Bone marrow (tissue), 2 donors: ENCODE measurements around the gene AFMID.
"Not testable (repeated sequence)": the region's sequence is repeated elsewhere in the genome, so short reads cannot be mapped to it uniquely, and the experiment has no call there.

Experiments used
- DNase-seq, 2 donors: peaks; one replicate each; lab custom pipeline; 2025; lab: John Stamatoyannopoulos, UW

Gene AFMID, protein sequence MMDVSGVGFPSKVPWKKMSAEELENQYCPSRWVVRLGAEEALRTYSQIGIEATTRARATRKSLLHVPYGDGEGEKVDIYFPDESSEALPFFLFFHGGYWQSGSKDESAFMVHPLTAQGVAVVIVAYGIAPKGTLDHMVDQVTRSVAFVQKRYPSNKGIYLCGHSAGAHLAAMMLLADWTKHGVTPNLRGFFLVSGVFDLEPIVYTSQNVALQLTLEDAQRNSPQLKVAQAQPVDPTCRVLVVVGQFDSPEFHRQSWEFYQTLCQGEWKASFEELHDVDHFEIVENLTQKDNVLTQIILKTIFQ

DNA sequence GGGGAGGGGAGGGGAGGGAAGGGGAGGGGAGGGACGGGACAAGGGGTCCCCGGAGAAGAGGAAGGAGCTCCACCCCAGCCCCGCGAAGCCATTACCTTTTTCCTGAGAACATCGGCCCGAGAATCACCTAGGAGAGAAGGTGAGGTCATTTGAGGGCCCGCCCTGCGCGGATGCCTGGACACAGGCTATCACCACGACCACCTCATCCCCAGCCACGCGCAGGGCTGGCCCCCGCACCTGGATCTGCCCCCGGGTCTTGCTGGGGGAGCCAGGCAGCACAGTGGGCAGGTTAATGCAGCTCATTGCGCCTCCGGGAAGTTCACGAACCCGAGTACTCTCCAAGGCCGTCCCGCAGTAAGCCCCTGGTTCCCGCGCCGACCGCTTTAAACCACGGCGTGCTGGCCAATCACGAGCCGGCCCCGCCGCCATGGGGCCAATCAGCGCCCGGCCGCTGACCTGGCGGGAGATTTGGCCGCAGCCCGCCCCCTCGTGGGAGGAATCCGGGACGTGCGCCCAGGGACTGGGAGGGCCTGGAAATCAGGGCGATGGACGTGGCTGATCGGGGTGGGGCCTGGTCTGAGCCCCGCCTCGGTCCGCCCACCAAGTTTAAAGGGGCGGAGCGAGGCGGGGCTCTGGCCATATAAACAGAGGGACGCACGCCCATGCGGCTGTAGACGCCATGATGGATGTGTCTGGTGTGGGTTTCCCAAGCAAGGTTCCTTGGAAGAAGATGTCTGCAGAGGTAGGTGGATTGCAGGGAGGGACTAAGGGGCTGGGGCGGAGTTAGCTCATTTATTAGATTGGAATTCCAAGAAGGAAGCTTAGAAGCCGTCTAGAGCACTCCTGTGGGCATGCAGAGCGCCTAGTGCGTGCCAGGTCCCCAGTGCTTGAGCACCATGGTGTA, at the start of gene AFMID, which contains the start of gene TK1:
TSS of gene AFMID (plus strand) at position 671 of the 904 bp plus-strand sequence. CDS start at position 680, 9 bp downstream.
TSS of gene TK1 (minus strand) at position 361 of the 904 bp plus-strand sequence. CDS start at position 303, 58 bp downstream.
- peak; percentile 86 to 90 for DNase-seq

DNA sequence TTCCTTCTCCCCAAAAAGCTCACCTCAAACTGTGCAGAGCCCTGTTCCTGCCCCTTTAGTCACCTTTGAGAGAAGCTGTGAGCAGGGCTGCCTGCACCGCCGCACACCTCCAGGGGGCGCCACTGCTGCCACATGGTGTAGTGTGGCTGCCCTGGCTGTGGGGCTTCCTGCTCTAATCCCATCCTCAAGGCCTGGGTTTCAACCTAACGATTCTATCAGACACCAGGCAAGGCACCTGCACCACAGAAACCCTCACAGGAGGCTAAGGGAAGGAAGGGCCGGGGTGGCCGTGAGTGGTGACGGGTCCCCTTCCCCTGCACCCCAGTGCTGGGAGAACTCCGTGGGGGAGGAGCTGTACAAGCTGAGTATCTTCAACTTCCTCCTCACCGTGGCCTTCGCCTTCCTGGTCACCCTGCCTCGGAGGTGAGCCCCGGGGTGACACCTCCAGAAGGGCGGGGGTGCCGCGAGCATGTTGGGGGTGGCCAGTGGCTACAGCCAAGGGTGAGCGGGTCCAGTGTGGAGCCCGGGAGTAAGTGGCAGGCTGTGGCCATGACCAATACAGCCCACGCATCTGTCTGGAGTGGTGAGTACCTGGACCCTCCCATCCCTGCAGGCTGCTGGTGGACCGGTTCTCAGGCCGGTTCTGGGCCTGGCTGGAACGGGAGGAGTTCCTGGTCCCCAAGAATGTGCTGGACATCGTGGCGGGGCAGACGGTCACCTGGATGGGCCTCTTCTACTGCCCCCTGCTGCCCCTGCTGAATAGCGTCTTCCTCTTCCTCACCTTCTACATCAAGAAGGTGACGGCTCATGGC, 49.6 kb upstream of the AFMID start:
- no peak for DNase-seq

DNA sequence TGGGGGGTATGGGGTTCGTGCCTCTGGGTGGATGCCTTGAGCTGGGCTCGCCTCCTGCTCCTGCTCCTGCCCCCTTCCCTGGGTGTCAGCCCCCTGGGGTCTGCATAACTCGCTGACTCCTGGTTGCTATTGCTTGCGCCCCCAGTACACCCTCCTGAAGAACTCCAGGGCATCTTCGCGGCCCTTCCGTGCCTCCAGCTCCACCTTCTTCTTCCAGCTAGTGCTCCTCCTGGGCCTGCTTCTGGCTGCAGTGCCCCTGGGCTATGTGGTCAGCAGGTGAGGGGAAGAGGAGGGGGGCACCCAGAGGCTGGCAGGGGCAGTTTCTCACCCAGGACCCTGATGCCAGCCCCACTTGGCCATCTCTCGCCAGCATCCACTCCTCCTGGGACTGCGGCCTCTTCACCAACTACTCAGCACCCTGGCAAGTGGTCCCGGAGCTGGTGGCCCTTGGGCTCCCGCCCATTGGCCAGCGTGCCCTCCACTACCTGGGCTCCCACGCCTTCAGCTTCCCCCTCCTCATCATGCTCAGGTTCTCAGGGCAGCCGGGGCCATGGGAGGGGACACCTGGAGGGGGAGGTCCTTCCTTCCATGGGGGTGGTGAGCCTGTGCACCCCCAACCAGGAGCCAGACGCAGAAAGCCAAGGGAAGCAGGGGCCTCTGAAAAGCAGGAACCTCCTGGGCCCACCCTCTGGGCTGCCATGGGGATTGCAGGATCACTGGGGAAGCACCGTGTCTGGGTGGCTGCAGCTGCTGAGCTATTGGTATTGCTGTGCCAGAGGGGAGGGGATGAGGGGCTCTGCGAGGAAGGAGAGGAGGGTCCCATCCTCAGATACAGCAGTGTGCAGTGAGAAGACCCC, 48.7 kb upstream of the AFMID start:
- DNase-seq = no peak

DNA sequence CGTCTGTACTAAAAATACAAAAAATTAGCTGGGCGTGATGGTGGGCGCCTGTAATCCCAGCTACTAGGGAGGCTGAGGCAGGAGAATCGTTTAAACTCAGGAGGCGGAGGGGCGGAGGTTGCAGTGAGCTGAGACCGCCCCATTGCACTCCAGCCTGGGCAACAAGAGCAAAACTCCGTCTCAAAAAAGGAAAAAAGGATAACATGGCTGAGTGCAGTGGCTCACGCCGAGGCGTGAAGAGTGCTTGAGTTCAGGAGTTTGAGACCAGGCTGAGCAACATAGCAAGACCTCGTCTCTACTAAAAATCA, 47.3 kb upstream of the AFMID start:
- not testable (repeated sequence) for DNase-seq

DNA sequence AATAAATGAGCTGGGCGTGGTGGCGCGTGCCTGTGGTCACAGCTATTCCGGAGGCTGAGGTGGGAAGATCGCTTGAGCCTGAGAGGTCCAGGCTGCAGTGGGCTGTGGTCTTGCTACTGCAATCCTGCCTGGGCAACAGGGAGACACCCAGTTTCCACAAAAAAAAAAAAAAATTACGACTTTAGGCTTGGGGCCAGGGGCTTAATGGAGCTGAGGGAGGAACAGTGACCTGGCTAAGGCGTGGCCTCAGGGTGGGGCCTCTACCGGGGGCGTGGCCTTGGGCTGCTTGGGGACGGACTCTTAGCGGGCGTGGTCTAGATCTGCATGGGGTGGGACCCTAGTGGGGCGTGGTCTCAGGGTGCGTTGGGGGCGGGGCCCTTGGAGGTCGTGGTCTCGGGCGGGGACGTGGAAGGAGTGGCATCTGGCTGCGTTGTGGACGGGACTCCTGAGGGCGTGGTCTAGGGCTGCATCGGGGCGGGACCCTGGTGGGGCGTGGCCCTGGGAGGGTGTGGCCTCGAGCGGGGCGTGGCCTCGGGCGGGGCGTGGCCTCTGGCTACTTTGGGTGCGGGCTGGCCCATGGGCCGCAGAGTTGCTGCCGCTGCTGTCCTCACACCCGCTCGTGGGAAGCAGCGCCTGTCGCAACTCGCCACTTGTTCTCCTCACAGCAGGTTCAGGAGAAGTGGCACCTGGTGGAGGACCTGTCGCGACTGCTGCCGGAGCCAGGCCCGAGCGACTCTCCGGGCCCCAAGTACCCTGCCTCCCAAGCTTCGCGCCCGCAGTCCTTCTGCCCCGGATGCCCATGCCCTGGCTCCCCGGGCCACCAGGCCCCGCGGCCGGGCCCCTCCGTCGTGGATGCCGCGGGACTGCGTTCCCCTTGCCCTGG, 46.8 kb upstream of the AFMID start:
- DNase-seq = peak; percentile 19 to 94

DNA sequence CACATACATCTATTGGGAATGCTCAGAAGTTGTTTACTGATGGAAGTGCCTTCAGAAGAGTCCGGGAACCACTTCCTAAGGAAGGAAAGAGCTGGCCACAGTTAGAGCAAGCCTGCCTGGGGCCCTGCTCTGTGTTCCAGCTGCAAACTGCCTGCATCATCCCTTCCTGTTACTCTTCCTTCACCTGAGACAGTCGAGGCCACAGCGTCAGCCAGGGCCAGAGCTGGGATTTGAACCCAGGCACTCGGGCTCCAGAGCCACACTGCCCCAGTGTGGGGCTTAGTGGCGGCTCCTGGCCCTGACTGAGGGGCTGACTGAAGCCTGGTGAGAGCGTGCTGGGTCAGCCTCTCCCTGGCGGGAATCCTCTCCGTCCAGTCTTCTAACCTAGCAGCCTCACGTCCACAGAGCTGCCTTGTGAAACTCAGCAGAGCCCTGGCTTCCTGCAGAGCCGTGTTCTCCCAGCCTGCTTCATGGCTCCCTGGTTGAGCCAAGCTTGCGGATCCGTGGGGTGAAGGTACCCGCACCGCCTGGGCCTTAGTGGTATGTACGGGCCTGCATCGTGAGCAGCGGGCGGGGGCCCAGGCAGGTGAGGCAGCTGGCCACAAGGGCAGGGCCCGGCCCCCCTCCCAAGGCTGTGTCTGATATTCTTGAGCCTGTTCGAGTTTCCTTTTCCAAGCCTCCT, 45.6 kb upstream of the AFMID start:
- DNase-seq = no peak

DNA sequence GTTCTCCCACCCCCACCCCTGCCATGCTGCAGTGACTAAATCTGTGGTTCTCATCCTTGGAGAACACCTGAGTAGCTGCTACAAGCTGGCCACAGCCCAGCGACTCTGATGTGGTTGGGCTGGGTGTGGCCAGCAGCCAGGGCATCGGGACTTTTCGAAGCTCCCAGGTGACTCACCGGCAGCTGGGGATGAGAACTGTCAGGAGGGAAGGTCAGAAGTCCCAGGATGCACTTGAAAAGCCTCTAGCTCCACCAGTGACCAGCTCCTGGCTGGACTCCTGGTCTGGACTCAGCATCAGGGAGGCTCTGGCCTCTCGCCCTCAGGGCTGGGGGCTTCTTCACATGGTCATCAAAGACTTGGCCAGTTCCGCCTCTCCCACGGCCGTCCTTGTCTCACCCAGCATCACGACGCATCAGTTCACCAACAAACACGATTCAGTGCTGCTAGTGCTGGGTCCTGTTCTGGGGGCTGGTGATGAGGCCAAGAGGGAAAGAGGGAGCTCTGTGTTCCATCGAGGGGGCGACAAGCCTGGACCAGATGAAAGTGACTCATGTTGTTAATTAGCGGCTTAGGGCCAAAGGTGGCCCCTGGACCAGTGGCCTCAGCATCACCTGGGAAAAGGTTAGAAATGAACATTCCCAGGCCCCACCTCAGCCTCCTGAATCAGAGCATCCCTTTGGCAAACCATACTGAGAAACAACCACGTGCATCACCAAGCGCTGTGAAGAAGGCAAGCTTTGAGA, 44.9 kb upstream of the AFMID start:
- DNase-seq = no peak

DNA sequence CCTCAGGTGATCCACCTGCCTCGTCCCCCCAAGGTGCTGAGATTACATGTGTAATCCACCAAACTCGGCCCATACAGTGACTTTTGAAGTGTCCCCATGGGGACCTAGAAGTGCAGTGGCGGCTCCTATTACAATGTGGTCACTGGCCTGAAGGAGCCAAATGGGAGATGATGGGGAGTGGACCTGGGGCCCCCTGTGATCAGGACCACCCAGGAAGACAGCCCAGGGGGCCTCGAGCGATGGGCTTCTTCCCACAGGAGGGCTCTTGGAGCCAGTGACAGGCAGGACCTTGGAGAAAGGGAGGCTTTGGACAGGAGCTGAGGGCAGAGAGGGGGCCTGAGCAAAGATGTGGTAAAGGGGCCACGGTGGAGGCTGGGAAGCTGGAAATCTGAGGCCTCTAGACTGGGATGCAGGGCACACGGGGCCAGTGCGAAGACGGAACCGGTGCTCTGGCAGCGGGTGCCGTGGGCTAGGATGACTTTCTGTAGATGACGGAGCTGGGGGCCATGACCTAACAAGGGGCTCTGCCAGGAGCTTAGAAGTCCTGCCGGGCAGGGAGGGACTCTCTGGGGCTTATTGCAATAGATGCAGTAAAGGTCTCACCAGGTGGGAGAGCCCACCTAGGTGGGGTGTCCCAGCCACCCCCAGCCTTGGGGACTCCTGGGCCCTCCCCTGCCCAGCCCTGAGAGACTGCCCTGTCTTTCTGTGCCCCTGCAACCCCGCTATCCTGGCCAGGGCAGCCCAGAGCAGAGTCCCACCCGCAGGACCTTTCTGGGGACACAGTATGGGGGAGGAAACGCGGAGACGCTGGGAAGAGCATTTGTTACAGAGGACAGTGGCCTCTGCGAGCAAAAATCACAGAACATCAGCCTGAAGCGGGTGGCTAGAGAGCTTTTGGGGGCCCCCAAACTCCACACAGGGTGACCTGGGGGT, 43.7 kb upstream of the AFMID start:
- no peak for DNase-seq

DNA sequence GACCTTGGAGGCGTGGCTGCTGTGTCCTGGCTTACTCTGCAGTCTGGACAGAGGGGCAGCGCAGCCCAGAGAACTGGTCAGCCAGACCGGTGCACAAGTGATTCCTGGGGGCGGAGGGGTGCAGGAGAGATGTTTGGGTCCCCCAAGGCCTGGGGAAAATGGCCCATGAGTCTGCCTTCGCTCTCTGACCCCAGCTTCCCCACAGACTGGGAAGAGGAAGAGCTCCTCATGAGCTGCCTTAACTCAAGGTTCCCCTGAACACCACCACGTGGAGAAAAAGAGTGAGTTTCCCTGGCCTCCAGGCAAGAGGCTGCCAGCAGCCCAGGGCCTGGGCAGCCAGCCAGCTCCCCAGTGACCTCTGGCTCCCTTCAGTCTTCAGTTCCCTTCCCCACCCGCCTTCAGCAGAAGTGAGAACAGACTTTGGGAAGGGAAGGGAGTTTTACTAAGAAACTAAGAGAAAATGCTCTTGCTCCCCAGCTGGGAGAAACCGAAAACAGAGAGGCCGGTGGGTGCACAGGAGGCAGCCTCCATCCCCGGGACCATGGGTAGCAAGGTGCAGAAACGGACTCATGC, 42.9 kb upstream of the AFMID start:
- peak; percentile 28 to 50 for DNase-seq

DNA sequence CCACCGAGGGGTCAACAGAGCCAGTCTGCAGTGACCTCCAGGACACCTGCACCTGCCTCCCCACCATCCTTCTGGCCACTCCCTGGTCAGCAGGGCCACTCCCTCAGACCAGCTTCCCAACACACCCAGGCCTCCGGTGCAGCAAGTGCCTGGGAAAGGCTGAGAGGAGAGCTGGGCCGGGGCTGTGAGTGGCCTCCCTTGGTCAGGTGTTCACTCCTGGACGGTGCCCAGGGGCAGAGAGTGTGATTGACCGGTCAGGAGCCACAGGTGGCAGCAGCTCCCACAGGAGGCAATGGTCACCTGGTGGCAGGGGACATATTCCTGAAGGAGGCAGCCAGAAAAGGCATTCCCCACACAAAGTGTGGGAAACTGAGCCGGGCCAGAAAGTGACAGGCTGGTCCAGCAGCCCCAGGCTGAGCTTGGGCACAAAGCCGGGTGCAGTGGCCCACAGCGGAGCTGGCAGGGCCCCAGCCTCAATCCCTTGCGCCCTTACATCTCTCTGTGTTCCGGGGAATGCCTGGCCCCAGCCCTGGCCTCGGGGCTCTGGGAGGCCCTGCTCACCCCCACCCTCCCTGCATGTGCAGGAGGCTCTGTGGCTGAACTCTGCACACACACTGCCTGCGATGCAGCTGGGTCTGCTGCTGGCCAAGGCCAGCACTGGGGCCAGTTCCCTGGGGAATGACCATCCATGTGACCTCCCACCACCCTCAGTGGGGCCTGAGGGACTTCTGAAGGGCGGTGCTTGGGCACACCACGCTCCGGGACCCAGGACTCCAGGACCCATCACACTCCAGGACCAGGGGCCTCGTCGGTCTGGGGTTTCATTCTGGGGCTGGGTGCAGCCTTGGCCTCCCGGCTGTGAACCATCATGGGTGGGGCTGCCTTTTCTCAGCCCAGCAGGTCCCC, 42.2 kb upstream of the AFMID start:
- no peak for DNase-seq

DNA sequence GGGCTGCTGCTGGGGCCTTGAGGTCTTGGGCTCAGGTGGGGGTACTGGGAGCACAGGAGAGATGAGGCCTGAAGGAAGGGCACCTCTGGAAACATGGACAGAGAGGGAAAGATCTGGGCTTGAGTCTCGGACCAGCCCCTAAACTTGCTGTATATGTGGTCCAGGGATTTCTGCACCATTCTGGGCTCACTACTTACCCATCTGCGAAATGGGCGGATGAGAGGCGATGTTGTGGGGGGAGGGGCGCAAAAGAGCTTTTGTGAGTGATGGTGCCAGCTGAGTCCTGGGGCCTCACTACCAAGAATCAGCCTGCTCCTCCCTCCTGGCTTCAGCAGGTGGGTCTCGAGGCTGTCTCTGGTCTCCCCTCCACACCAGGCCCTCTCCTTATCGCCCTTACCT, 40.7 kb upstream of the AFMID start:
- DNase-seq = no peak

DNA sequence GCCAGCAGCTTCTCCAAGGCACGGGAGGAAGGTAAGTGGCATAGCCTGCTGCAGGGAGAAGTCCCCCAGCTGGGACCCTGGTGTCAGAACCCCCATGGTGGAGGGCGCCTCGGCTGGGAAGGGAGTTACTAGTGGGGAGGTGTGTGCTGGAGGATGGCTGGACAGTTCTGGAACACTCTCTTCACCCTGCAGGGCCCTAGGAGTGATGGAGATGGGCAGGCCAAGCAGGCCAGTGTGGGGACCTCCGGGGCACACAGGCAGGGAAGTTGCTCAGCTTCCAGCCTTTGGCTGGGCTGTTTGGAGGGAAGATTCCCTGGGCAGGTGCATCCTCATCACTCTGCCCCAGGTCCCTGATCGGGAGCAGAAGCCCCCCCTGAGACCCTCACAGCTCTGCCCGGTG, 40.3 kb upstream of the AFMID start:
- DNase-seq = no peak

DNA sequence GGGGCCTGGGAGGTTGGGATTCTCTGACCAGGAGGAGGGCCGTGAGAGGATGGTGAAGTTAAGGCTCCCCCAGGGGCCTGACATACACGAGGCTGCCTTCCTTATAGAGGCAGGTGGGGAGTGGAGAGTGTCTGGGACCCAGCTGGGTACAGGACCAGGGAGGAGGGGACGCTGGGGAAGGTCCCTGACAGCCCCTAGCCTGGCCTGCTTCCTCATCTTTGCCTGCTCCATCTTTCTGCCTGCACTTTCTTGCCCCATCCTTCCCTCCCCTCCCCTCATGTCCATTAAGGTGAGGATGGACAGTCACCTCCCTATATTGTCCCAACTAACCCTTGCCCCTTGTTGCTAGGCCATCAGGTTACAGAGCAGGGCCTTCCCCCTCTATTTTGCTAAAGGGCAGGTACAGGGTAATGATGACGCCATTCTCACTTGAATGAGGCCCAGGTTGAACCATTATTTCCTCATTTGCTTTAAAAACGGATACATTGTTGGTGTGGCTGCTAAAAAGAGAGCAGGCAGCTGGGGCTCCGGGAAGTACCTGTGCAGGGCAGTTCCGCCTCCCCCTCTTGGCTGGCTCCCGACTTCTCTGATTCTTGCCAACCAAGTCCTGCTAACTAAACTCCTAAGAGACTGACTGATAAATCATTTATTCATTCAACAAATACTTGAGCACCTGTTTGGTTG, 39.7 kb upstream of the AFMID start:
- no peak for DNase-seq

DNA sequence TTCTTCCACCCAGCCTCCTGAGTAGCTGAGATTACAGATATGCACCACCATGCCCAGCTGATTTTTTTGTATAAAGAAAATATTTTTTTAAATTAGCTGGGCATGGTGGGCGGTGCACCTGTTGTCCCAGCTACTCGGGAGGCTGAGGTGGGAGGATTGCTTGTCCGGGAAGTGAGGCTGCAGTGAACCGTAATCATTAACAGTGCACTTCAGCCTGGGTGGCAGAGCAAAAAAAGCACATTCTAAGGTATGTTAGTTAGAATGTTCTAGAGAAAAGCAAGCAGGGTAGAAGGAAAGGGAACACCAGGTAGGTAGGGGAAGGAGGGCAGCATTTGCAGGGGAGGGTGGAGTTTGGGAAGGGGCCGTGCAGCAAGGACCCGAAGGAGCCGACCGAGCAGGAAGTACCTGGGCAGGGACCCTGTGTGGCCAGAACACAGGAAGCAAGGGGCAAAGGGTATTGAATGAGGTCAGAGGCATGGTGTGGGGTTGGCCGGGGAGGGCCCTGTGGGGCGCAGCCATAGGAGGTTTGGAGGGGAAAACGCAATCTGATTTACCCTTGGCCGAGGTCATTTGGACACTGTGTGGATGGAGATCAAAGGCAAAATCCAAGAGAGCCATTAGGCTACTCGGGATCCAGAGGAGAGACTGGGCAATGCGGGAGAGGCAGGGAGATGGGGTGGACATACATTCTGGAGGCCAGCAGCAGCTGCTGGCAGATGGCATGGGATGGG, 38.7 kb upstream of the AFMID start:
- DNase-seq = no peak

DNA sequence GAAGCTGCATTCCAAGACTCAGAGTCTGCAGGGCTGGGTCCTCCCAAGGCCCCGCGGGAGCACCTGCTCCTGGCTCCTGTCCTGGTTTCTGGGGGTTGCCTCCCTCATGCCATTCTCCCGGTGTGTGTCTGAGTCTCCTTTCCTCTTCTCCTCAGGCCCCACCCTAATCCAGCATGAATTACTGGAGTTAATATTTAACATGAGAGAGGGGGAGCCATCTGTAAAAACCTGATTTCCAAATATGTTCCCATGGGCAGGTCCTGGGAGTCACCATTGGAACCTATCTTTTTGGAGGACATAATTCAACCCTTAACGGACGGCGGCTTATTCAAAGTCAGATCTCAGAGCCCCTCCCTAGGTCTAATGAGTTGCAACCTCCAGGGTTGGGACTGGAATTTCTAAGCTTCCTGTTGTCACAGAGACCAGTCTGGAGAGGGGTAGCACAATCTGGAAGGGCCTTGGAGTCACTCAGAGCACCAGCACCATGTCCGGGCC, 35.6 kb upstream of the AFMID start:
- DNase-seq = no peak
